ENCODE results near the gene DLL4. TPM values are rescaled to one million over a fixed set of nuclear protein-coding genes. Genes with fewer than 3 reads are reported as not detected.
A peak's percentile ranks its signal among the peaks of the same experiment; 100 is the strongest.
"Not testable (repeated sequence)": the region's sequence is repeated elsewhere in the genome, so short reads cannot be mapped to it uniquely, and the experiment has no call there.

Gene DLL4
- total and polyA plus RNA-seq, 4 donors = 11.8 to 31.8 (median 17.1) TPM

DNA sequence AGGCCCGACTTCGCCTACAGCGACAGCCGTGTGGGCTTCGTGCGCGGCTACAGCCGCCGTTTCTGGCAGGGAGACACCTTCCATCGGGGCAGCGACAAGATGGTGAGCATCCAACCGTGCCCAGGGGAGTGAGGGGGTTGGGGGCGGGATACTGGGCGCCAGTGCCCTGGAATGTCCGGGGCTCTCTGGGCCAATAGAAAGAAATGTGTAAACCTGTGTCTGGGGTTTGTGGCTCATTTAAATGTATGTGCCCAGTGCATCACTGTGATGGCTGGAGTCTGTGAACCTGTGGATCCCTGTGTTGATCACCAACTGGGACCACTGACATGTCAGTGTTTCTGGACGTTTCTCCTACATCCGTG lies 24.6 kb downstream of the DLL4 start:
- DNase-seq = no peak
- WGBS, 2 donors = 9 to 11% methylated on average over 17 of the region's 17 CpGs
- Histone ChIP-seq H3K27me3 (ENCODE audit: control insufficient read depth in 3 of 3, insufficient read depth in 3 of 3, low read length in 2 of 3) (no peaks in the 10 kb centered on the region), H3K4me3 (peak overlapping the region; percentile 53), H3K9me3 (ENCODE audit: control insufficient read depth in 4 of 4, insufficient read depth in 3 of 4, low read length in 3 of 4) (no peaks in the 10 kb centered on the region), H3K27ac (ENCODE audit: low read depth in 1 of 2, low read length in 1 of 2) (peak overlapping the region; percentile 30 to 37), H3K9ac (ENCODE audit: insufficient read depth in 1 of 2, low read length in 2 of 2) (peak overlapping the region in 1 of 2 donors; percentile 46), H3K36me3 (ENCODE audit: control insufficient read depth in 4 of 4, insufficient read depth in 4 of 4, low read length in 4 of 4) (peaks cover 0 to 2% (median 0%) of the 10 kb centered on the region in 4 donors), H3K4me1 (ENCODE audit: control insufficient read depth in 5 of 5, insufficient read depth in 5 of 5, low read length in 5 of 5) (peaks cover 0 to 21% (median 0%) of the 10 kb centered on the region in 5 donors)
- TF ChIP-seq, protein P1, sequence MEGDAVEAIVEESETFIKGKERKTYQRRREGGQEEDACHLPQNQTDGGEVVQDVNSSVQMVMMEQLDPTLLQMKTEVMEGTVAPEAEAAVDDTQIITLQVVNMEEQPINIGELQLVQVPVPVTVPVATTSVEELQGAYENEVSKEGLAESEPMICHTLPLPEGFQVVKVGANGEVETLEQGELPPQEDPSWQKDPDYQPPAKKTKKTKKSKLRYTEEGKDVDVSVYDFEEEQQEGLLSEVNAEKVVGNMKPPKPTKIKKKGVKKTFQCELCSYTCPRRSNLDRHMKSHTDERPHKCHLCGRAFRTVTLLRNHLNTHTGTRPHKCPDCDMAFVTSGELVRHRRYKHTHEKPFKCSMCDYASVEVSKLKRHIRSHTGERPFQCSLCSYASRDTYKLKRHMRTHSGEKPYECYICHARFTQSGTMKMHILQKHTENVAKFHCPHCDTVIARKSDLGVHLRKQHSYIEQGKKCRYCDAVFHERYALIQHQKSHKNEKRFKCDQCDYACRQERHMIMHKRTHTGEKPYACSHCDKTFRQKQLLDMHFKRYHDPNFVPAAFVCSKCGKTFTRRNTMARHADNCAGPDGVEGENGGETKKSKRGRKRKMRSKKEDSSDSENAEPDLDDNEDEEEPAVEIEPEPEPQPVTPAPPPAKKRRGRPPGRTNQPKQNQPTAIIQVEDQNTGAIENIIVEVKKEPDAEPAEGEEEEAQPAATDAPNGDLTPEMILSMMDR (IDR thresholded peaks at IDR 0.05; ENCODE audit: control extremely low read depth, extremely low read depth) = no peak
- no peak for ATAC-seq (ENCODE audit: insufficient read depth, low FRiP score)

DNA sequence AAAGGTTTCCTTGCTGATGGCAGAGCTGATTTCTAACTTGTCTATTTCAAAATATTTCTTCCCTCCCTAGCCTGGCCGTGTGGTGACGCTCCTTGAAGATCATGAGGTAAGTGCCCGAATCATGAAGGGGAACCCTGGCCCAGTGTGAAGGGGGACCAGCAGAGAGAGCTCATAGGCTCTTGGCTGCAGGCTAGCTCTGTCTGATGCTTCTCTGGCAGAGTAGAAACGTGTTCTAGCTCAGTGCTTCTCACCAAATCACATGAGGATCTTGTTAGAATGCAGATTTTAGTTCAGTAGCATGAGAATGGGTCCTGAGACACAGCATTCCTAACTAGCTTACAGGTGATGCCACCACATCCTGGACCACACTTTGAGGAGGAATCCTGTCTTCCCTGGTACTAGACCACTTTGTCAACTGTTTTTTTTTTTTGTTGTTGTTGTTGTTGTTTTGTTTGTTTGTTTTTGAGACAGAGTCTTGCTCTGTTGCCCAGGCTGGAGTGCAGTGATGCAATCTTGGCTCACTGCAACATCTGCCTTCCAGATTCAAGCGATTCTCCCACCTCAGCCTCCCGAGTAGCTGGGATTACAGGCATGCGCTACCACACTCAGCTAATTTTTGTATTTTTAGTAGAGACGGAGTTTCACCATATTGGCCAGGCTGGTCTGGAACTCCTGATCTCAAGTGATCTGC lies 25.2 kb downstream of the DLL4 start:
- ATAC-seq (ENCODE audit: insufficient read depth, low FRiP score); DNase-seq; H3K27me3 ChIP-seq (ENCODE audit: control insufficient read depth in 3 of 3, insufficient read depth in 3 of 3, low read length in 2 of 3); H3K27ac ChIP-seq (ENCODE audit: low read depth in 1 of 2, low read length in 1 of 2); H3K9ac ChIP-seq (ENCODE audit: insufficient read depth in 1 of 2, low read length in 2 of 2); H3K4me3 ChIP-seq; H3K36me3 ChIP-seq (ENCODE audit: control insufficient read depth in 4 of 4, insufficient read depth in 4 of 4, low read length in 4 of 4); H3K9me3 ChIP-seq (ENCODE audit: control insufficient read depth in 4 of 4, insufficient read depth in 3 of 4, low read length in 3 of 4): not testable (repeated sequence)
- WGBS, 2 donors = 71 to 74% methylated on average over 8 of the region's 8 CpGs
- peaks cover 0 to 21% (median 0%) of the 10 kb centered on the region in 5 donors for H3K4me1 ChIP-seq (ENCODE audit: control insufficient read depth in 5 of 5, insufficient read depth in 5 of 5, low read length in 5 of 5)

DNA sequence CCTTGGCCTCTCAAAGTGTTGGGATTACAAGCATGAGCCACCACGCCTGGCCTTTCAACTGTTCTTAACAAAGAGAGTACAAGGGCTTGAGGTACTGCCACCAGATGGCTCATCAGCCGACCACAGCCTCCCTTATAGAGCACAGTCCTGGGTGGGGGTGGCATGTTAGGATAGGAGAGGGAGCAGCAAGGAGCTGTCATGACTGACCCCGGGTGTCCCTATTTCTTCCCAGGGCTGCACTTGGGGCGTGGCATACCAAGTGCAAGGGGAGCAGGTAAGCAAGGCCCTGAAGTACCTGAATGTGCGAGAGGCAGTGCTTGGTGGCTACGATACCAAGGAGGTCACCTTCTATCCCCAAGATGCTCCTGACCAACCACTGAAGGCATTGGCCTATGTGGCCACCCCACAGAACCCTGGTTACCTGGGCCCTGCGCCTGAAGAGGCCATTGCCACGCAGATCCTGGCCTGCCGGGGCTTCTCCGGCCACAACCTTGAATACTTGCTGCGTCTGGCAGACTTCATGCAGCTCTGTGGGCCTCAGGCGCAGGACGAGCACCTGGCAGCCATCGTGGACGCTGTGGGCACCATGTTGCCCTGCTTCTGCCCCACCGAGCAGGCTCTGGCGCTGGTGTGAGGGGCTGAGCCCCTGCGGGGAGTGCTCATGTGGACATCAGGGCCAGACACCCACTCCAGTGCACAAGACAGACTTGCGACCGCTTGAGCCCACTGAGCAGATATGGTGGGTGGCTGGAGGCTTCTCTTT lies 26.2 kb downstream of the DLL4 start:
- Histone ChIP-seq H3K9me3 (ENCODE audit: control insufficient read depth in 4 of 4, insufficient read depth in 3 of 4, low read length in 3 of 4) (no peaks in the 10 kb centered on the region), H3K27ac (ENCODE audit: low read depth in 1 of 2, low read length in 1 of 2) (no peak overlapping the region)
- DNase-seq = no peak

More for the DNA sequence above, 26.2 kb downstream of the DLL4 start:
- Histone ChIP-seq H3K4me3 (no peak overlapping the region), H3K9ac (ENCODE audit: insufficient read depth in 1 of 2, low read length in 2 of 2) (no peak overlapping the region), H3K36me3 (ENCODE audit: control insufficient read depth in 4 of 4, insufficient read depth in 4 of 4, low read length in 4 of 4) (peaks cover 0 to 2% (median 0%) of the 10 kb centered on the region in 4 donors), H3K27me3 (ENCODE audit: control insufficient read depth in 3 of 3, insufficient read depth in 3 of 3, low read length in 2 of 3) (no peaks in the 10 kb centered on the region), H3K4me1 (ENCODE audit: control insufficient read depth in 5 of 5, insufficient read depth in 5 of 5, low read length in 5 of 5) (peaks cover 0 to 18% (median 0%) of the 10 kb centered on the region in 5 donors)
- no peak for ATAC-seq (ENCODE audit: insufficient read depth, low FRiP score)
- TF ChIP-seq, protein P1 (IDR thresholded peaks at IDR 0.05; ENCODE audit: control extremely low read depth, extremely low read depth) = no peak
- 91% methylated on average over 20 of the region's 20 CpGs for WGBS, 2 donors

Data from lung (tissue), 12 donors.